IMR-90 (cell line): Measurements from ENCODE around the gene PDGFC. TPM values are rescaled to one million over a fixed set of nuclear protein-coding genes. Genes with fewer than 3 reads are reported as not detected.

Source experiments
- ATAC-seq: fragments of 200-7000 bp; cut with Tn5 transposase; 2 replicates; pipeline ENCODE4 v1.9.1; 2020; ENCODE audit warnings: low read depth, mild to moderate bottlenecking, moderate library complexity
- BruUV-seq: library from RNA; stranded (reverse); fragments of 400-500 nt; replicated peaks from 2 replicates; lab custom pipeline; 2021; lab: Mats Ljungman, UMichigan
- CTCF ChIA-PET: fragments of 300-600 bp; formaldehyde crosslinking; extraction: SDS; loops from one replicate; lab custom pipeline; 2021; ENCODE audit warnings: antibody characterized with exemption; lab: Yijun Ruan, JAX
- POLR2A ChIA-PET: fragments of 300-600 bp; sonication (Branson Sonifier 250); formaldehyde crosslinking; loops from one replicate; lab custom pipeline; 2022; ENCODE audit warnings: antibody characterized with exemption; ENCODE audit not compliant: unreplicated experiment; lab: Charles Lee
- DNase-seq: peaks from one replicate; pipeline ENCODE4 v3.0.0; 2013
- H2AFZ ChIP-seq: replicated peaks from 2 replicates; pipeline ENCODE3; 2013; ENCODE audit warnings: low read length, mild to moderate bottlenecking; ENCODE audit not compliant: poor library complexity
- H2AK5ac ChIP-seq: 2 replicates; pipeline ENCODE4 v1.6.1; 2013; ENCODE audit warnings: low read depth, low read length, inconsistent platforms
- H2AK9ac ChIP-seq: replicated peaks from 2 replicates; pipeline ENCODE3; 2013; ENCODE audit warnings: mild to moderate bottlenecking, low read depth, low read length, moderate library complexity; ENCODE audit not compliant: poor library complexity
- H2BK120ac ChIP-seq: 2 replicates; pipeline ENCODE4 v1.6.1; 2013; ENCODE audit warnings: low read depth, low read length, inconsistent platforms
- H2BK15ac ChIP-seq: 3 replicates; pipeline ENCODE4 v1.6.1; 2013; ENCODE audit warnings: low read depth, low read length, inconsistent platforms
- H2BK20ac ChIP-seq: 2 replicates; pipeline ENCODE4 v1.6.1; 2013; ENCODE audit warnings: low read depth, mild to moderate bottlenecking, inconsistent platforms, low read length, moderate library complexity
- H2BK5ac ChIP-seq: 2 replicates; pipeline ENCODE4 v1.6.1; 2013; ENCODE audit warnings: mild to moderate bottlenecking, low read depth, low read length, inconsistent platforms; ENCODE audit not compliant: poor library complexity, severe bottlenecking
- H3K14ac ChIP-seq: replicated peaks from 2 replicates; pipeline ENCODE4 v1.6.1; 2013; ENCODE audit warnings: low read depth, low read length, inconsistent platforms
- H3K18ac ChIP-seq: 2 replicates; pipeline ENCODE4 v1.6.1; 2013; ENCODE audit warnings: low read depth, low read length, control low read depth
- H3K23ac ChIP-seq: 2 replicates; pipeline ENCODE4 v1.6.1; 2013; ENCODE audit warnings: low read depth, low read length, inconsistent platforms
- H3K27ac ChIP-seq: 2 replicates; pipeline ENCODE4 v1.5.1; 2013; ENCODE audit warnings: mild to moderate bottlenecking, control low read depth, low read length; ENCODE audit not compliant: insufficient read depth
- H3K27me3 ChIP-seq: 2 replicates; pipeline ENCODE4 v1.6.1; 2013; ENCODE audit warnings: low read length; ENCODE audit not compliant: control insufficient read depth, insufficient read depth
- H3K36me3 ChIP-seq: 2 replicates; pipeline ENCODE4 v1.6.1; 2013; ENCODE audit warnings: low read length, mixed read lengths; ENCODE audit not compliant: control insufficient read depth, insufficient read depth
- H3K4ac ChIP-seq: 2 replicates; pipeline ENCODE4 v1.6.1; 2013; ENCODE audit warnings: low read depth, low read length, inconsistent platforms
- H3K4me1 ChIP-seq: 2 replicates; pipeline ENCODE4 v1.6.1; 2013; ENCODE audit warnings: low read length, mixed read lengths; ENCODE audit not compliant: control insufficient read depth, insufficient read depth
- H3K4me2 ChIP-seq: 2 replicates; pipeline ENCODE4 v1.6.1; 2013; ENCODE audit warnings: low read depth, mild to moderate bottlenecking, control low read depth, low read length, moderate library complexity
- H3K4me3 ChIP-seq: 2 replicates; pipeline ENCODE4 v1.5.1; 2013; ENCODE audit warnings: low read depth, mild to moderate bottlenecking, control low read depth, low read length, moderate library complexity; ENCODE audit not compliant: insufficient read depth
- H3K56ac ChIP-seq: 2 replicates; pipeline ENCODE4 v1.6.1; 2013; ENCODE audit warnings: low read length, inconsistent platforms; ENCODE audit not compliant: insufficient read depth; ENCODE audit errors: extremely low read depth
- H3K79me1 ChIP-seq, 2 experiments: 2 replicates each; pipeline ENCODE4 v1.6.1; 2013; ENCODE audit warnings: low read length in 2 of 2, inconsistent platforms in 1 of 2, low read depth in 1 of 2
- H3K9ac ChIP-seq: 2 replicates; pipeline ENCODE4 v1.6.1; 2013; ENCODE audit warnings: low read depth, low read length, control low read depth
- H3K9me1 ChIP-seq: 2 replicates; pipeline ENCODE4 v1.6.1; 2013; ENCODE audit warnings: low read length, inconsistent platforms; ENCODE audit not compliant: insufficient read depth
- H3K9me3 ChIP-seq: 2 replicates; pipeline ENCODE4 v1.6.1; 2013; ENCODE audit warnings: low read length; ENCODE audit not compliant: control insufficient read depth, insufficient read depth
- H4K20me1 ChIP-seq: 2 replicates; pipeline ENCODE4 v1.6.1; 2013; ENCODE audit warnings: low read length, inconsistent platforms; ENCODE audit not compliant: insufficient read depth
- H4K5ac ChIP-seq: 2 replicates; pipeline ENCODE4 v1.6.1; 2013; ENCODE audit warnings: mild to moderate bottlenecking, low read depth, low read length, control low read depth
- H4K8ac ChIP-seq, 2 experiments: 2 replicates each; pipeline ENCODE4 v1.6.1; 2013; ENCODE audit warnings: low read depth in 2 of 2, low read length in 2 of 2, control low read depth in 1 of 2, inconsistent platforms in 1 of 2
- H4K91ac ChIP-seq: 2 replicates; pipeline ENCODE4 v1.6.1; 2013; ENCODE audit warnings: low read depth, low read length, inconsistent platforms; ENCODE audit not compliant: insufficient read depth
- CEBPB ChIP-seq: IDR thresholded peaks from 2 replicates; pipeline ENCODE4 v1.6.1; 2012; ENCODE audit warnings: low read depth, low read length, improper control_type of control experiment
- CHD1 ChIP-seq: IDR thresholded peaks from 2 replicates; pipeline ENCODE4 v1.6.1; 2012; ENCODE audit warnings: low read depth, low read length, improper control_type of control experiment
- MAFK ChIP-seq: IDR thresholded peaks from 2 replicates; pipeline ENCODE4 v1.6.1; 2012; ENCODE audit warnings: low read depth, low read length, improper control_type of control experiment
- MAZ ChIP-seq: IDR thresholded peaks from 2 replicates; pipeline ENCODE4 v1.6.1; 2012; ENCODE audit warnings: low read depth, mild to moderate bottlenecking, low read length, improper control_type of control experiment, moderate library complexity, borderline replicate concordance
- MXI1 ChIP-seq: IDR thresholded peaks from 2 replicates; pipeline ENCODE4 v1.6.1; 2012; ENCODE audit warnings: low read depth, mild to moderate bottlenecking, low read length, moderate library complexity, borderline replicate concordance
- POLR2A ChIP-seq: IDR thresholded peaks from 2 replicates; pipeline ENCODE4 v1.6.1; 2012; ENCODE audit warnings: mild to moderate bottlenecking, low read depth, low read length
- RCOR1 ChIP-seq: IDR thresholded peaks from 2 replicates; pipeline ENCODE4 v1.6.1; 2012; ENCODE audit warnings: mild to moderate bottlenecking, low read length, improper control_type of control experiment; ENCODE audit not compliant: insufficient replicate concordance
- USF2 ChIP-seq: fragments of 150-350 bp; IDR thresholded peaks from 2 replicates; pipeline ENCODE4 v1.6.1; 2017; ENCODE audit warnings: mild to moderate bottlenecking, antibody characterized with exemption, low read length, low read depth
- WGBS, 2 experiments: methylation state at CpG; one replicate each; pipeline versions ENCODE4 v1.1.5 to v1.1.7; 2013; ENCODE audit warnings: missing lambda C conversion rate in 2 of 2; ENCODE audit not compliant: insufficient read length in 1 of 2; ENCODE audit errors: extremely low coverage in 2 of 2; 5-methylcytosine and 5-hydroxymethylcytosine counted together
- dilution Hi-C: fragments of 300-500 bp; cut with HindIII; formaldehyde crosslinking; loops from one replicate; pipeline ENCODE4 v1.14.3; 2018; ENCODE audit warnings: low sequenced_read_pairs; ENCODE audit not compliant: unreplicated experiment
- in situ Hi-C: fragments of 300-500 bp; cut with MboI; formaldehyde crosslinking; loops from 3 replicates; pipeline ENCODE4 v1.14.3; 2019; ENCODE audit warnings: low sequenced_read_pairs, inconsistent platforms, mixed read lengths
- intact Hi-C: fragments of 100-400 bp; cut with micrococcal nuclease; formaldehyde crosslinking; loops from 2 replicates; pipeline ENCODE4 v1.10.0; 2022
- polyA plus RNA-seq, 3 experiments: library from polyadenylated mRNA; depleted of rRNA; stranded (reverse); fragments of >200 nt; gene quantifications; 2 replicates each; pipeline ENCODE4 v1.2.3, GENCODE V29; 2012; ENCODE audit warnings: low replicate concordance in 1 of 3
- total RNA-seq: library from RNA; depleted of rRNA; stranded (reverse); fragments of >200 nt; gene quantifications from 2 replicates; pipeline ENCODE4 v1.2.3, GENCODE V29; 2012
- TF ChIP-seq, protein P1 (sequence below): conservative IDR thresholded peaks from 2 replicates; pipeline ENCODE4 v1.5.1; 2012; ENCODE audit warnings: mild to moderate bottlenecking, low read depth, low read length, improper control_type of control experiment

The PDGFC gene
- total and polyA plus RNA-seq, 2 of the 4 experiments (the other 2 are of a cell fraction) = 19.8 to 90.7 TPM

DNA sequence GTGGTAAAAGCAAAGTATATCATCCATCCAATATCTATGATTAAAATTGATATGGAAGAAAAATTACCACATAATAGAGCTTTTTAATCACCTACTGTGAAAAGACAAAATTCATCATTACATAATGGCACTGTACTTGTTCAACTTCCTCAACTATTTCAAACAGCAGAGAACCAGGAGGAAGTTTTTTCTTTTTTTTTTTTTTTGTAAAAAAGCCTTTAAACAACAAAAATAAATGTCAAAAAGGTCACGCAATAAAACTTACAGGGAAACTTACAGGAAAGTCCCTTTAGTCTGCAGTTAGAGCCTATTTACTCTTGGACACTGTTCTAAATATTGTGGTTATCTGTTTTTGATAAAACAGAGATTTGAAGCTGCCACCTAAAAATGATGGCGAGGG is 4.8 kb downstream of the PDGFC start:
- no peak overlapping the region for H3K56ac ChIP-seq
- no peaks in the 10 kb centered on the region for H3K27me3 ChIP-seq
- H2AK9ac ChIP-seq = no peak overlapping the region
- H4K5ac ChIP-seq = no peak overlapping the region
- ATAC-seq (no peak), DNase-seq (no peak)
- peaks cover 6% of the 10 kb centered on the region; the same call in 1 of the 2 replicates for H4K20me1 ChIP-seq
- H3K18ac ChIP-seq = no peak overlapping the region
- no peak overlapping the region; a peak in 1 of 4 replicates for H4K8ac ChIP-seq
- no peak overlapping the region for H2BK120ac ChIP-seq
- intact Hi-C loops (loop anchor here (5.0 to 10.0 kb wide), 3 partner anchors 280 to 1012 kb away; partner anchors contain the start of gene CTSO), in situ Hi-C loops (loop anchor here (5.0 to 25.0 kb wide), 4 partner anchors 192 to 1005 kb away; partner anchors contain the start of gene CTSO), dilution Hi-C loops (no loop called here)
- no peak overlapping the region for H3K23ac ChIP-seq
- no peaks in the 10 kb centered on the region for H3K36me3 ChIP-seq
- H3K9me3 ChIP-seq = no peaks in the 10 kb centered on the region
- no peak overlapping the region for H3K27ac ChIP-seq
- no peak overlapping the region for H2AFZ ChIP-seq
- H3K9me1 ChIP-seq = peaks cover 11% of the 10 kb centered on the region
- H4K91ac ChIP-seq = no peak overlapping the region
- no CpG with 5 or more reads among the region's 2 CpGs for WGBS, 2 experiments
- H3K14ac ChIP-seq = no peak overlapping the region
- BruUV-seq = no TSS peak
- peaks cover 24 to 62% of the 10 kb centered on the region in 2 experiments for H3K79me1 ChIP-seq
- no peak overlapping the region for H2BK5ac ChIP-seq
- H3K4me3 ChIP-seq = no peak overlapping the region
- TF ChIP-seq, protein P1, sequence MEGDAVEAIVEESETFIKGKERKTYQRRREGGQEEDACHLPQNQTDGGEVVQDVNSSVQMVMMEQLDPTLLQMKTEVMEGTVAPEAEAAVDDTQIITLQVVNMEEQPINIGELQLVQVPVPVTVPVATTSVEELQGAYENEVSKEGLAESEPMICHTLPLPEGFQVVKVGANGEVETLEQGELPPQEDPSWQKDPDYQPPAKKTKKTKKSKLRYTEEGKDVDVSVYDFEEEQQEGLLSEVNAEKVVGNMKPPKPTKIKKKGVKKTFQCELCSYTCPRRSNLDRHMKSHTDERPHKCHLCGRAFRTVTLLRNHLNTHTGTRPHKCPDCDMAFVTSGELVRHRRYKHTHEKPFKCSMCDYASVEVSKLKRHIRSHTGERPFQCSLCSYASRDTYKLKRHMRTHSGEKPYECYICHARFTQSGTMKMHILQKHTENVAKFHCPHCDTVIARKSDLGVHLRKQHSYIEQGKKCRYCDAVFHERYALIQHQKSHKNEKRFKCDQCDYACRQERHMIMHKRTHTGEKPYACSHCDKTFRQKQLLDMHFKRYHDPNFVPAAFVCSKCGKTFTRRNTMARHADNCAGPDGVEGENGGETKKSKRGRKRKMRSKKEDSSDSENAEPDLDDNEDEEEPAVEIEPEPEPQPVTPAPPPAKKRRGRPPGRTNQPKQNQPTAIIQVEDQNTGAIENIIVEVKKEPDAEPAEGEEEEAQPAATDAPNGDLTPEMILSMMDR = no peak
- TF ChIP-seq RCOR1 = no peak
- no peak for TF ChIP-seq MAFK
- TF ChIP-seq MAZ = no peak
- TF ChIP-seq CEBPB = no peak
- no peak for TF ChIP-seq CHD1
- no peak for TF ChIP-seq MXI1
- TF ChIP-seq USF2 = no peak
- no peak for TF ChIP-seq POLR2A
- H3K4me2 ChIP-seq = no peak overlapping the region
- ChIA-PET CTCF (interaction anchor here (0.6 to 0.7 kb wide), 2 partner anchors 170 to 392 kb away, joined by 3 read pairs; no protein-coding TSS in a partner anchor), POLR2A (no interaction called here)
- H3K4ac ChIP-seq = no peak overlapping the region
- H2AK5ac ChIP-seq = no peak overlapping the region
- no peak overlapping the region for H3K9ac ChIP-seq
- H3K4me1 ChIP-seq = peaks cover 16% of the 10 kb centered on the region
- no peak overlapping the region for H2BK20ac ChIP-seq
- H2BK15ac ChIP-seq = no peak overlapping the region
